HepG2 (cell line): ENCODE results near the gene CDC14A. TPM values are rescaled to one million over a fixed set of nuclear protein-coding genes. Genes with fewer than 3 reads are reported as not detected.

Experiments
- CEBPZ ChIP-seq: IDR thresholded peaks from 2 replicates; pipeline ENCODE4 v1.6.1; 2012; ENCODE audit warnings: low read length, improper control_type of control experiment
- CHCHD3 ChIP-seq: sonication (generic); formaldehyde crosslinking; IDR thresholded peaks from 2 replicates; pipeline ENCODE4 v1.8.0; 2022; ENCODE audit warnings: mild to moderate bottlenecking, missing genetic modification reagents, moderate library complexity
- JUN ChIP-seq: sonication (generic); formaldehyde crosslinking; IDR thresholded peaks from 2 replicates; pipeline ENCODE4 v1.4.0; 2020; ENCODE audit warnings: mild to moderate bottlenecking, missing genetic modification reagents
- PREB ChIP-seq: sonication (generic); formaldehyde crosslinking; IDR thresholded peaks from 2 replicates; pipeline ENCODE4 v1.4.0; 2020; ENCODE audit warnings: missing genetic modification reagents
- RAD21 ChIP-seq: fragments of 450-650 bp; formaldehyde crosslinking; IDR thresholded peaks from 2 replicates; pipeline ENCODE4 v1.5.0; 2020; ENCODE audit warnings: mild to moderate bottlenecking
- RFX5 ChIP-seq: IDR thresholded peaks from 2 replicates; pipeline ENCODE4 v1.6.1; 2011; ENCODE audit warnings: low read depth, low read length, improper control_type of control experiment
- RXRB ChIP-seq: IDR thresholded peaks from 2 replicates; pipeline ENCODE4 v1.6.1; 2016; ENCODE audit warnings: borderline replicate concordance, missing genetic modification reagents, missing compliant biosample characterization
- SMC3 ChIP-seq: IDR thresholded peaks from 2 replicates; pipeline ENCODE4 v1.6.1; 2011; ENCODE audit warnings: low read length, improper control_type of control experiment
- TARDBP ChIP-seq: sonication (generic); formaldehyde crosslinking; IDR thresholded peaks from 2 replicates; pipeline ENCODE4 v1.8.0; 2022; ENCODE audit warnings: mild to moderate bottlenecking, missing genetic modification reagents
- TBX2 ChIP-seq: sonication (generic); formaldehyde crosslinking; IDR thresholded peaks from 2 replicates; pipeline ENCODE4 v1.5.0; 2020; ENCODE audit warnings: missing genetic modification reagents, mild to moderate bottlenecking, borderline replicate concordance
- ZNF136 ChIP-seq: sonication (generic); formaldehyde crosslinking; IDR thresholded peaks from 2 replicates; pipeline ENCODE4 v1.8.1; 2022; ENCODE audit warnings: low read depth, mild to moderate bottlenecking, moderate library complexity, missing genetic modification reagents
- ZNF253 ChIP-seq: sonication (generic); formaldehyde crosslinking; IDR thresholded peaks from 2 replicates; pipeline ENCODE4 v1.8.0; 2022; ENCODE audit warnings: mild to moderate bottlenecking, missing genetic modification reagents, borderline replicate concordance
- ZNF337 ChIP-seq: sonication (generic); formaldehyde crosslinking; IDR thresholded peaks from 2 replicates; pipeline ENCODE4 v1.5.1; 2020; ENCODE audit warnings: missing genetic modification reagents, low read depth, mild to moderate bottlenecking, borderline replicate concordance
- ZNF574 ChIP-seq: sonication (generic); formaldehyde crosslinking; IDR thresholded peaks from 2 replicates; pipeline ENCODE4 v1.4.0; 2020; ENCODE audit warnings: missing genetic modification reagents
- ZNF614 ChIP-seq: IDR thresholded peaks from 2 replicates; pipeline ENCODE4 v1.6.1; 2018; ENCODE audit warnings: missing biosample characterization, missing genetic modification reagents, inconsistent platforms, borderline replicate concordance
- ZNF619 ChIP-seq: sonication (generic); formaldehyde crosslinking; IDR thresholded peaks from 2 replicates; pipeline ENCODE4 v1.4.0; 2020; ENCODE audit warnings: mild to moderate bottlenecking, missing genetic modification reagents
- ZNF687 ChIP-seq: sonication (generic); formaldehyde crosslinking; IDR thresholded peaks from 2 replicates; pipeline ENCODE4 v1.5.1; 2020; ENCODE audit warnings: mild to moderate bottlenecking, missing genetic modification reagents, moderate library complexity
- polyA plus RNA-seq, 8 experiments: library from polyadenylated mRNA; depleted of rRNA in 3 of 8; stranded (reverse) in 7 of 8; unstranded in 1 of 8; fragments of >200 nt; fragmentation: Illumina TruSeq in 4 of 8; extraction: Trizol in 4 of 8; gene quantifications; 2 replicates each; pipeline versions ENCODE4 v1.2.1 to v1.2.3, GENCODE V29; 2011 to 2016; ENCODE audit warnings: low read depth in 4 of 8, missing spikeins in 1 of 8, mixed read lengths in 1 of 8; ENCODE audit not compliant: insufficient read depth in 1 of 8
- total RNA-seq, 5 experiments: library from RNA; depleted of rRNA; stranded (reverse); fragments of >200 nt; fragmentation: Illumina TruSeq; extraction: Trizol; gene quantifications; 2 replicates each; pipeline ENCODE4 v1.2.3, GENCODE V29; 2016; ENCODE audit warnings: low read depth in 1 of 5
- TF ChIP-seq, protein P1 (sequence below): sonication (generic); formaldehyde crosslinking; IDR thresholded peaks from 2 replicates; pipeline ENCODE4 v1.9.0; 2021; ENCODE audit warnings: missing genetic modification reagents, borderline replicate concordance

CDC14A gene
- total and polyA plus RNA-seq, 2 of the 13 experiments (the other 11 are each of a cell fraction or from before 2014, with no cell fraction given) = 2.8 to 4.9 TPM

DNA sequence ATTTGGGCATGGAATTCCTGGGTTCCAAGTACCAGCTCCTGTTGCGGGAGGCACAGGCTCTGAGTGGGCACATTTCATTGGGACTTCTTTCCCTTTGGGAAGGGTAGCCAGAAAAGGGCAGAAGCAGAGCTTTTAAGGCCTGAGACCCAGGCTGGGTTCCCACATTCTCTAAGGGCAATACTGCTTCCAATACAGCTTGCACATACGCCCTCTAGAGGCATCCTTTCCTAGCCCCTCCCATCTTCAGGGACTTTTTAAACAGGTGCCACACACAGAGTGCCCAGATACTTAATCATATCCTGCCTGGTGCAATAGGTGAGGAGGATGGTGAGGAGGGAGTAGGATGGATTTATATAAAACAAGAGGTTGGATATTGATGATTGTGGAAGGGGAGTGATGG lies 191.3 kb downstream of the CDC14A start (continued):
- TF ChIP-seq TBX2 (no peak), SMC3 (peak; percentile 44; the same call in 1 of the 2 replicates), TARDBP (CRISPR knock-in tag) (no peak), PREB (CRISPR knock-in tag) (no peak), ZNF337 (CRISPR knock-in tag) (no peak), RAD21 (CRISPR knock-in tag) (0 out of 2 replicates have a peak, but pooled peaks have one; percentile 33), ZNF614 (CRISPR knock-in tag) (no peak), RFX5 (no peak), ZNF136 (CRISPR knock-in tag) (no peak), ZNF687 (CRISPR knock-in tag) (no peak), CHCHD3 (CRISPR knock-in tag) (no peak), ZNF574 (no peak), RXRB (CRISPR knock-in tag) (no peak), ZNF619 (no peak), JUN (no peak), ZNF253 (no peak), CEBPZ (no peak)
- TF ChIP-seq, protein P1, sequence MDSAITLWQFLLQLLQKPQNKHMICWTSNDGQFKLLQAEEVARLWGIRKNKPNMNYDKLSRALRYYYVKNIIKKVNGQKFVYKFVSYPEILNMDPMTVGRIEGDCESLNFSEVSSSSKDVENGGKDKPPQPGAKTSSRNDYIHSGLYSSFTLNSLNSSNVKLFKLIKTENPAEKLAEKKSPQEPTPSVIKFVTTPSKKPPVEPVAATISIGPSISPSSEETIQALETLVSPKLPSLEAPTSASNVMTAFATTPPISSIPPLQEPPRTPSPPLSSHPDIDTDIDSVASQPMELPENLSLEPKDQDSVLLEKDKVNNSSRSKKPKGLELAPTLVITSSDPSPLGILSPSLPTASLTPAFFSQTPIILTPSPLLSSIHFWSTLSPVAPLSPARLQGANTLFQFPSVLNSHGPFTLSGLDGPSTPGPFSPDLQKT (CRISPR knock-in tag) = no peak
